Vagina (tissue), 2 donors: ENCODE results near the gene CHPF2.

Source experiments
- CTCF ChIP-seq, 3 experiments: fragments of 450-650 bp in 2 of 3; fragments of 200-600 bp in 1 of 3; sonication (generic) in 1 of 3; IDR thresholded peaks; one replicate each; pipeline ENCODE4 v1.5.1; 2017 to 2019; ENCODE audit warnings: antibody characterized with exemption in 3 of 3, mild to moderate bottlenecking in 2 of 3, moderate library complexity in 2 of 3
- POLR2A ChIP-seq, 2 donors: fragments of 450-650 bp; IDR thresholded peaks; one replicate each; pipeline ENCODE4 v1.6.1; 2017; ENCODE audit warnings: antibody characterized with exemption in 2 of 2, mild to moderate bottlenecking in 2 of 2, moderate library complexity in 2 of 2

- TF ChIP-seq CTCF (IDR thresholded peaks at IDR 0.05) (no peak), POLR2A (IDR thresholded peaks at IDR 0.05) (no peak)
Measured at GRCh38 chr7:151189038-151189437, 43.2 kb upstream of the CHPF2 start.
